ENCODE data around the gene HERPUD2.
"Not testable (repeated sequence)": the region's sequence is repeated elsewhere in the genome, so short reads cannot be mapped to it uniquely, and the experiment has no call there.

HERPUD2 gene

GRCh38 chr7:35712563-35713226, 17.8 kb upstream of the HERPUD2 start:
- no peak for DNase-seq

- no peak for DNase-seq
Measured at GRCh38 chr7:35707422-35707821, 12.5 kb upstream of the HERPUD2 start.

- DNase-seq = no peak
Measured at GRCh38 chr7:35705932-35706461, 11.1 kb upstream of the HERPUD2 start.

GRCh38 chr7:35704261-35704660, 9.3 kb upstream of the HERPUD2 start:
- DNase-seq = no peak

GRCh38 chr7:35702541-35702940, 7.6 kb upstream of the HERPUD2 start:
- DNase-seq = no peak

- DNase-seq = peak; percentile 52
Measured at GRCh38 chr7:35701287-35701900, 6.5 kb upstream of the HERPUD2 start.

GRCh38 chr7:35700865-35701264, 5.9 kb upstream of the HERPUD2 start:
- no peak for DNase-seq

- no peak for DNase-seq
Measured at GRCh38 chr7:35700333-35700732, 5.4 kb upstream of the HERPUD2 start.

- DNase-seq = no peak
Measured at GRCh38 chr7:35699796-35700305, 4.9 kb upstream of the HERPUD2 start.

- not testable (repeated sequence) for DNase-seq
Measured at GRCh38 chr7:35698382-35698781, 3.4 kb upstream of the HERPUD2 start.

- no peak for DNase-seq
Measured at GRCh38 chr7:35697414-35698175, 2.7 kb upstream of the HERPUD2 start.

GRCh38 chr7:35695987-35696386, 1.1 kb upstream of the HERPUD2 start:
- no peak for DNase-seq

GRCh38 chr7:35695473-35695850, 527 bp upstream of the HERPUD2 start:
- no peak for DNase-seq

GRCh38 chr7:35694161-35694783, 663 bp downstream of the HERPUD2 start:
- DNase-seq = no peak

GRCh38 chr7:35691827-35692307, 3.1 kb downstream of the HERPUD2 start:
- peak; percentile 77 for DNase-seq

- DNase-seq = peak; percentile 58
Measured at GRCh38 chr7:35691366-35691765, 3.6 kb downstream of the HERPUD2 start.

GRCh38 chr7:35690614-35691013, 4.3 kb downstream of the HERPUD2 start:
- DNase-seq = not testable (repeated sequence)

- no peak for DNase-seq
Measured at GRCh38 chr7:35685781-35686180, 9.2 kb downstream of the HERPUD2 start.

GRCh38 chr7:35681231-35682029, 13.5 kb downstream of the HERPUD2 start:
- DNase-seq = no peak

GRCh38 chr7:35680403-35681013, 14.4 kb downstream of the HERPUD2 start:
- DNase-seq = no peak

GRCh38 chr7:35677582-35678356, 17.2 kb downstream of the HERPUD2 start:
- no peak for DNase-seq
